SJCRH30 (cell line): ENCODE results near the gene UCK1. TPM values are rescaled to one million over a fixed set of nuclear protein-coding genes. Genes with fewer than 3 reads are reported as not detected.

Experiments
- DNase-seq, 2 experiments: peaks; one replicate each; pipeline ENCODE4 v3.0.0-alpha.2; 2015 to 2020
- H3K27ac ChIP-seq: fragments of 250-450 bp; sonication (Bioruptor Pico); 2 replicates; pipeline ENCODE4 v1.5.1; 2020; ENCODE audit warnings: mild to moderate bottlenecking, moderate library complexity
- H3K27me3 ChIP-seq: fragments of 250-450 bp; sonication (Bioruptor Pico); 2 replicates; pipeline ENCODE4 v1.5.1; 2020; ENCODE audit warnings: mild to moderate bottlenecking, moderate library complexity
- H3K36me3 ChIP-seq: fragments of 250-450 bp; sonication (Bioruptor Pico); 2 replicates; pipeline ENCODE4 v1.5.1; 2020; ENCODE audit warnings: mild to moderate bottlenecking, moderate library complexity
- H3K4me1 ChIP-seq: fragments of 250-450 bp; sonication (Bioruptor Pico); 2 replicates; pipeline ENCODE4 v1.5.1; 2020; ENCODE audit warnings: mild to moderate bottlenecking, moderate library complexity
- H3K4me3 ChIP-seq: fragments of 250-450 bp; sonication (Bioruptor Pico); 2 replicates; pipeline ENCODE4 v1.5.1; 2020; ENCODE audit warnings: mild to moderate bottlenecking, moderate library complexity
- H3K9me3 ChIP-seq: fragments of 250-450 bp; sonication (Bioruptor Pico); replicated peaks from 2 replicates; pipeline ENCODE4 v1.5.1; 2020; ENCODE audit warnings: mild to moderate bottlenecking, moderate library complexity
- total RNA-seq: library from RNA; depleted of rRNA; stranded (reverse); fragments of >200 nt; shearing (Covaris generic); gene quantifications from 2 replicates; pipeline ENCODE4 v1.2.3, GENCODE V29; 2014

The UCK1 gene
- total RNA-seq, 1 experiment from 2014 or later, result 49.2 TPM

GRCh38 chr9:131502781-131503625 lies 28.1 kb downstream of the UCK1 start, which contains the start of gene POMT1:
POMT1 (plus strand) TSS chr9:131502918; CDS start chr9:131504219, 1,301 bp downstream.
- Histone ChIP-seq H3K4me3 (peak within 1 kb of the TSS; percentile 69), H3K36me3 (peaks cover 34% of the 10 kb centered on the region), H3K27ac (peak within 1 kb of the TSS; percentile 37), H3K4me1 (peaks cover 6% of the 10 kb centered on the region; the same call in 1 of the 2 replicates), H3K27me3 (no peaks in the 10 kb centered on the region), H3K9me3 (no peaks in the 10 kb centered on the region)
- peak; percentile 91 to 95 for DNase-seq

- Histone ChIP-seq H3K36me3 (peaks cover 51% of the 10 kb centered on the region), H3K4me1 (peaks cover 6% of the 10 kb centered on the region; the same call in 1 of the 2 replicates), H3K27ac (no peak overlapping the region), H3K4me3 (no peak overlapping the region), H3K9me3 (no peaks in the 10 kb centered on the region), H3K27me3 (no peaks in the 10 kb centered on the region)
- peak; percentile 35 to 44 for DNase-seq
Observed at GRCh38 chr9:131500939-131501541, 30.0 kb downstream of the UCK1 start.

GRCh38 chr9:131500377-131500776 lies 30.7 kb downstream of the UCK1 start:
- Histone ChIP-seq H3K36me3 (peaks cover 57% of the 10 kb centered on the region), H3K4me3 (no peak overlapping the region), H3K4me1 (peaks cover 6% of the 10 kb centered on the region; the same call in 1 of the 2 replicates), H3K27me3 (no peaks in the 10 kb centered on the region), H3K9me3 (no peaks in the 10 kb centered on the region), H3K27ac (no peak overlapping the region)
- no peak for DNase-seq

GRCh38 chr9:131499254-131499767 lies 31.8 kb downstream of the UCK1 start:
- Histone ChIP-seq H3K4me3 (no peak overlapping the region), H3K9me3 (no peaks in the 10 kb centered on the region), H3K27me3 (no peaks in the 10 kb centered on the region), H3K36me3 (peaks cover 68% of the 10 kb centered on the region), H3K27ac (no peak overlapping the region), H3K4me1 (peaks cover 6% of the 10 kb centered on the region; the same call in 1 of the 2 replicates)
- DNase-seq, result no peak

GRCh38 chr9:131496844-131497405 lies 34.1 kb downstream of the UCK1 start:
- peaks cover 91% of the 10 kb centered on the region for H3K36me3 ChIP-seq
- no peak for DNase-seq

GRCh38 chr9:131495785-131496184 lies 35.3 kb downstream of the UCK1 start:
- Histone ChIP-seq H3K4me3 (no peak overlapping the region), H3K36me3 (peaks cover 97% of the 10 kb centered on the region), H3K9me3 (no peaks in the 10 kb centered on the region)

More at GRCh38 chr9:131496844-131497405, 34.1 kb downstream of the UCK1 start:
- Histone ChIP-seq H3K4me3 (no peak overlapping the region), H3K27ac (no peak overlapping the region), H3K27me3 (no peaks in the 10 kb centered on the region), H3K4me1 (no peaks in the 10 kb centered on the region), H3K9me3 (no peaks in the 10 kb centered on the region)

GRCh38 chr9:131494296-131494870 lies 36.7 kb downstream of the UCK1 start:
- peaks cover 97% of the 10 kb centered on the region for H3K36me3 ChIP-seq
- H3K9me3 ChIP-seq, result no peaks in the 10 kb centered on the region
- H3K27me3 ChIP-seq, result no peaks in the 10 kb centered on the region
- no peak for DNase-seq
- no peaks in the 10 kb centered on the region for H3K4me1 ChIP-seq
- H3K4me3 ChIP-seq, result no peak overlapping the region
- no peak overlapping the region for H3K27ac ChIP-seq

More at GRCh38 chr9:131495785-131496184, 35.3 kb downstream of the UCK1 start:
- Histone ChIP-seq H3K4me1 (no peaks in the 10 kb centered on the region), H3K27ac (no peak overlapping the region), H3K27me3 (no peaks in the 10 kb centered on the region)
- DNase-seq, result no peak

GRCh38 chr9:131492070-131492469 lies 39.0 kb downstream of the UCK1 start:
- H3K4me1 ChIP-seq, result no peaks in the 10 kb centered on the region
- no peaks in the 10 kb centered on the region for H3K9me3 ChIP-seq
- H3K4me3 ChIP-seq, result no peak overlapping the region
- H3K36me3 ChIP-seq, result peaks cover 99% of the 10 kb centered on the region
- H3K27ac ChIP-seq, result no peak overlapping the region
- no peak for DNase-seq
- no peaks in the 10 kb centered on the region for H3K27me3 ChIP-seq

GRCh38 chr9:131491001-131491710 lies 39.9 kb downstream of the UCK1 start:
- Histone ChIP-seq H3K4me3 (no peak overlapping the region), H3K4me1 (no peaks in the 10 kb centered on the region), H3K36me3 (peaks cover 99% of the 10 kb centered on the region), H3K9me3 (no peaks in the 10 kb centered on the region), H3K27ac (no peak overlapping the region), H3K27me3 (no peaks in the 10 kb centered on the region)
- DNase-seq, result no peak

GRCh38 chr9:131490514-131490913 lies 40.5 kb downstream of the UCK1 start:
- Histone ChIP-seq H3K4me1 (no peaks in the 10 kb centered on the region), H3K9me3 (no peaks in the 10 kb centered on the region), H3K36me3 (peaks cover 99% of the 10 kb centered on the region), H3K4me3 (no peak overlapping the region), H3K27ac (no peak overlapping the region), H3K27me3 (no peaks in the 10 kb centered on the region)
- DNase-seq, result no peak

GRCh38 chr9:131487621-131488031 lies 43.4 kb downstream of the UCK1 start:
- Histone ChIP-seq H3K9me3 (no peaks in the 10 kb centered on the region), H3K4me3 (no peak overlapping the region), H3K36me3 (peaks cover 100% of the 10 kb centered on the region), H3K4me1 (no peaks in the 10 kb centered on the region), H3K27ac (no peak overlapping the region), H3K27me3 (no peaks in the 10 kb centered on the region)
- no peak for DNase-seq

GRCh38 chr9:131487001-131487400 lies 44.1 kb downstream of the UCK1 start:
- DNase-seq, result no peak
- Histone ChIP-seq H3K36me3 (peaks cover 100% of the 10 kb centered on the region), H3K27ac (no peak overlapping the region), H3K9me3 (no peaks in the 10 kb centered on the region), H3K27me3 (no peaks in the 10 kb centered on the region), H3K4me1 (no peaks in the 10 kb centered on the region), H3K4me3 (no peak overlapping the region)

- H3K36me3 ChIP-seq, result peaks cover 97% of the 10 kb centered on the region
- no peak overlapping the region for H3K4me3 ChIP-seq
- no peaks in the 10 kb centered on the region for H3K4me1 ChIP-seq
- no peaks in the 10 kb centered on the region for H3K9me3 ChIP-seq
- H3K27ac ChIP-seq, result no peak overlapping the region
- no peak for DNase-seq
- H3K27me3 ChIP-seq, result no peaks in the 10 kb centered on the region
Observed at GRCh38 chr9:131485728-131486422, 45.2 kb downstream of the UCK1 start.

GRCh38 chr9:131485206-131485605 lies 45.9 kb downstream of the UCK1 start:
- Histone ChIP-seq H3K4me1 (no peaks in the 10 kb centered on the region), H3K27me3 (no peaks in the 10 kb centered on the region), H3K4me3 (no peak overlapping the region), H3K9me3 (no peaks in the 10 kb centered on the region), H3K36me3 (peaks cover 97% of the 10 kb centered on the region), H3K27ac (no peak overlapping the region)
- DNase-seq, result no peak
